ENCODE measurements around the gene SDCCAG8.

Gene SDCCAG8

GRCh38 chr1:243481101-243481500 is 225.3 kb downstream of the SDCCAG8 start:
- no peak for TF ChIP-seq CTCF (conservative IDR thresholded peaks at IDR 0.05)
- no peak for TF ChIP-seq ZFX (IDR thresholded peaks at IDR 0.05)
- no peak overlapping the region for H3K27ac ChIP-seq

GRCh38 chr1:243482141-243483022 is 226.5 kb downstream of the SDCCAG8 start:
- TF ChIP-seq ZFX (IDR thresholded peaks at IDR 0.05) = no peak
- no peak for TF ChIP-seq CTCF (conservative IDR thresholded peaks at IDR 0.05)
- no peak overlapping the region for H3K27ac ChIP-seq

- no peak overlapping the region for H3K27ac ChIP-seq
- TF ChIP-seq ZFX (IDR thresholded peaks at IDR 0.05) = no peak
- TF ChIP-seq CTCF (conservative IDR thresholded peaks at IDR 0.05) = no peak
Observed at GRCh38 chr1:243483071-243483771, 227.4 kb downstream of the SDCCAG8 start.

GRCh38 chr1:243483952-243484351 is 228.1 kb downstream of the SDCCAG8 start:
- TF ChIP-seq ZFX (IDR thresholded peaks at IDR 0.05) (no peak), CTCF (conservative IDR thresholded peaks at IDR 0.05) (no peak)
- no peak overlapping the region for H3K27ac ChIP-seq

DNA sequence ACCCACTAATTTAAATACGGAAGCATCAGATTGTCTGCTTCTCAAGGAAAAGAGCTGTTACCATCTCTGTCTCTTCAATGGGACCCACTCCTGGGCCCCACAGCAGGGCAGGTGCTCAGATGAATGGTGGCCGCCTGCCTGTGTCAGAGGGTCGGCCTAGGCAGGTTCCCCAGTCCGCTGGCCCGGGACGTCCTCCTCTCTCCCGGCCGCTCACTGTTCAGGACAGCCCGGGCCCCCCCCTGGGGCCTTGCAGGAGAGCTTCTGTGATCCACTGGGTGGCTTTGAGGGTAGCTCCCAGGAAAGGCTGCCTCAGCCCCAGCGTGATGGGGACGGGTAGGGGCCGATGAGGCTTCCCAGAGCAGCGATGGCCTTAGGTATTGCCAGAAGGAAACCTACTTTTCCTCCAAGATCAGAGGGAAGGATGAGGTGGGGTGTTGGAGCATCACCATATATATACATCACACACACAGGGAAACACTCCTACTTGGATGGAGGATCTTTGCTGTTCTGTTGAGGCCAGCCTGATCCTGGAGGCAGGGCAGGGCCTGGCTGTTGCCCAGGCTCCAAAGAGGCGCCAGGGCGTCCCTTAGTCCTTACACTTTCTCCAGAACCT is 231.3 kb downstream of the SDCCAG8 start:
- H3K27ac ChIP-seq = peak overlapping the region; percentile 61
- TF ChIP-seq ZFX (IDR thresholded peaks at IDR 0.05) (no peak), CTCF (conservative IDR thresholded peaks at IDR 0.05) (no peak)

DNA sequence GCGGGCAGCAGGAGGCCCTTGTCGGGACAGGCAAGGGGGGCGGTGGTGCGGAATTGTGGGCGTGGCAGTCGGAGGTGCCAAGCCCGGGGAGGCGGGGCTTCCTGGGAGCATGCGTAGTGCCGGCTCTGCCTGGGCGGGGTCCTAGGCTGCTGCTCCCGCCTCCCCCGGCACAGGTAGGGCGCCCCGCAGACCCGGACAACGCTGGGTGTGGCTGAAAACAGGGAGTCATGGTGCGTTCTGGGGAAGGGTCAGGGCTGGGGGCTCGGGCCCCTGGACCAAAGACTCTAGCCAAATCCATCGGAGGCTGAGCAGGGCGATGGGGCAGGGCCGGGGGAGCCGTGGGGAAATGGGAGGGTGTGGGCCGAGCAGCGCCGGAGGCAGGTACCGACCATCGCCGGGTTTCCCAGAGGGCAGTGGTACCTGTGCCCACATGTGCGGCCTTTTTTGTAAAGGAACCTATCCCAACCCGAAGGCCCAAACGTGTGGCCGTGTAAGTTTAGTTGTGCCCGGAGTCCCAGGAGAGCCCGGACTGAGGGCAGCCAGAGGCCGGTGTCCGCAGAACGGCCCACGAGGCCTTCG is 231.9 kb downstream of the SDCCAG8 start:
- TF ChIP-seq CTCF (conservative IDR thresholded peaks at IDR 0.05) (no peak), ZFX (IDR thresholded peaks at IDR 0.05) (peak; percentile 66)
- H3K27ac ChIP-seq = peak overlapping the region; percentile 61

Data from C4-2B (cell line).